Naive thymus-derived CD4-positive, alpha-beta T cell (primary cell): Measurements from ENCODE around the gene VCAN. TPM values are rescaled to one million over a fixed set of nuclear protein-coding genes. Genes with fewer than 3 reads are reported as not detected.

Source experiments
- ATAC-seq: fragments of 150-1000 bp; cut with Tn5 transposase; 2 replicates; pipeline ENCODE4 v1.10.0; 2021; ENCODE audit warnings: mild to moderate bottlenecking, moderate library complexity
- CTCF ChIA-PET: fragments of 350-600 bp; sonication (Branson Sonifier 250); formaldehyde crosslinking; loops from one replicate; lab custom pipeline; 2021; ENCODE audit warnings: antibody characterized with exemption; lab: Charles Lee
- POLR2A ChIA-PET: fragments of 350-600 bp; sonication (Branson Sonifier 250); formaldehyde crosslinking; loops from one replicate; lab custom pipeline; 2021; ENCODE audit warnings: antibody characterized with exemption, inconsistent platforms; lab: Charles Lee
- DNase-seq, 9 donors: peaks; one replicate each; pipeline versions ENCODE4 v3.0.0 to v3.0.0-alpha.2; 2020 to 2022; ENCODE audit warnings: mixed read lengths in 1 of 9
- H3K27ac ChIP-seq: one replicate; pipeline ENCODE4 v1.7.0; 2013; ENCODE audit warnings: mild to moderate bottlenecking, low read depth, low read length, moderate library complexity
- H3K27me3 ChIP-seq, 2 donors: one replicate each; pipeline ENCODE4 v1.7.0; 2013; ENCODE audit warnings: low read length in 2 of 2, mild to moderate bottlenecking in 2 of 2, moderate library complexity in 2 of 2; ENCODE audit not compliant: control insufficient read depth in 2 of 2, insufficient read depth in 2 of 2
- H3K36me3 ChIP-seq, 3 experiments: 1 replicate in 2 of 3; 2 replicates in 1 of 3; pipeline ENCODE4 v1.7.0; 2013; ENCODE audit warnings: low read length in 3 of 3, mild to moderate bottlenecking in 3 of 3, moderate library complexity in 1 of 3; ENCODE audit not compliant: insufficient read depth in 3 of 3, control insufficient read depth in 2 of 3
- H3K4me1 ChIP-seq, 2 donors: one replicate each; pipeline ENCODE4 v1.7.0; 2013; ENCODE audit warnings: low read length in 2 of 2, mild to moderate bottlenecking in 2 of 2, moderate library complexity in 1 of 2; ENCODE audit not compliant: control insufficient read depth in 2 of 2, insufficient read depth in 2 of 2
- H3K4me3 ChIP-seq: 2 replicates; pipeline ENCODE4 v1.7.0; 2013; ENCODE audit warnings: mild to moderate bottlenecking, low read length
- H3K9me3 ChIP-seq, 3 experiments: 1 replicate in 2 of 3; 2 replicates in 1 of 3; pipeline ENCODE4 v1.7.0; 2013; ENCODE audit warnings: low read length in 3 of 3; ENCODE audit not compliant: control insufficient read depth in 2 of 3
- H3K27ac Mint-ChIP-seq, 9 donors: one replicate each; pipeline ENCODE4 v1.8.0; 2020 to 2022; ENCODE audit warnings: mixed read lengths in 9 of 9, mild to moderate bottlenecking in 8 of 9, moderate library complexity in 5 of 9, inconsistent platforms in 2 of 9
- H3K27me3 Mint-ChIP-seq, 5 donors: one replicate each; pipeline ENCODE4 v1.8.0; 2021 to 2022; ENCODE audit warnings: mixed read lengths in 5 of 5, mild to moderate bottlenecking in 1 of 5
- H3K36me3 Mint-ChIP-seq, 5 donors: one replicate each; pipeline ENCODE4 v1.8.0; 2020 to 2022; ENCODE audit warnings: mixed read lengths in 5 of 5, mild to moderate bottlenecking in 3 of 5, inconsistent platforms in 1 of 5
- H3K4me1 Mint-ChIP-seq, 7 donors: one replicate each; pipeline ENCODE4 v1.8.0; 2020 to 2022; ENCODE audit warnings: mixed read lengths in 7 of 7, mild to moderate bottlenecking in 3 of 7, inconsistent platforms in 1 of 7
- H3K4me3 Mint-ChIP-seq, 10 donors: one replicate each; pipeline ENCODE4 v1.8.0; 2020 to 2022; ENCODE audit warnings: mild to moderate bottlenecking in 10 of 10, mixed read lengths in 10 of 10, moderate library complexity in 6 of 10, inconsistent platforms in 2 of 10
- H3K9me3 Mint-ChIP-seq, 11 donors: one replicate each; pipeline ENCODE4 v1.8.0; 2020 to 2022; ENCODE audit warnings: mixed read lengths in 11 of 11, mild to moderate bottlenecking in 4 of 11, inconsistent platforms in 1 of 11, moderate library complexity in 1 of 11
- intact Hi-C, 2 donors: fragments of 100-400 bp; cut with micrococcal nuclease; formaldehyde crosslinking; loops; one replicate each; pipeline ENCODE4 v1.15.1; 2023
- polyA plus RNA-seq, 2 donors: library from polyadenylated mRNA; unstranded; fragments of 300-500 nt; fragmentation: Illumina TruSeq; gene quantifications; one replicate each; pipeline ENCODE4 v1.2.3, GENCODE V29; 2021
- total RNA-seq, 6 experiments: library from RNA in 5 of 6; stranded (reverse) in 5 of 6; gene quantifications; 1 replicate in 5 of 6; 2 replicates in 1 of 6; pipeline ENCODE4 v1.2.3 and lab custom pipeline; 2021 to 2026

VCAN gene
- total and polyA plus RNA-seq, 7 experiments from 2014 or later: 0.28 to 563 (median 1.1) TPM

GRCh38 chr5:83552275-83552674 is 80.7 kb downstream of the VCAN start:
- no peak overlapping the region for H3K4me3 ChIP-seq
- H3K4me3 Mint-ChIP-seq: no peak overlapping the region
- H3K27me3 ChIP-seq: no peaks in the 10 kb centered on the region
- DNase-seq: no peak
- no peaks in the 10 kb centered on the region for H3K4me1 Mint-ChIP-seq
- H3K27ac ChIP-seq: no peak overlapping the region
- intact Hi-C loops: no loop called here
- H3K9me3 ChIP-seq: no peaks in the 10 kb centered on the region
- no peak overlapping the region for H3K27ac Mint-ChIP-seq
- H3K36me3 ChIP-seq: no peaks in the 10 kb centered on the region
- no peak for ATAC-seq
- ChIA-PET POLR2A (no interaction called here), CTCF (interaction anchor here (0.6 kb wide), 1 partner anchor 25 kb away, joined by 4 read pairs; no protein-coding TSS in a partner anchor)
- H3K9me3 Mint-ChIP-seq: no peaks in the 10 kb centered on the region
- peaks cover 0 to 11% (median 3%) of the 10 kb centered on the region in 5 donors for H3K27me3 Mint-ChIP-seq
- H3K36me3 Mint-ChIP-seq: no peaks in the 10 kb centered on the region
- H3K4me1 ChIP-seq: no peaks in the 10 kb centered on the region

- ChIA-PET CTCF (interaction anchor here (0.6 kb wide), 1 partner anchor 26 kb away, joined by 4 read pairs; no protein-coding TSS in a partner anchor), POLR2A (no interaction called here)
- Histone ChIP-seq H3K36me3 (no peaks in the 10 kb centered on the region), H3K4me3 (no peak overlapping the region), H3K27me3 (no peaks in the 10 kb centered on the region), H3K9me3 (no peaks in the 10 kb centered on the region), H3K4me1 (no peaks in the 10 kb centered on the region), H3K27ac (no peak overlapping the region)
- Mint-ChIP-seq H3K27me3 (peaks cover 0 to 11% (median 3%) of the 10 kb centered on the region in 5 donors), H3K4me1 (no peaks in the 10 kb centered on the region), H3K9me3 (no peaks in the 10 kb centered on the region), H3K4me3 (no peak overlapping the region), H3K36me3 (no peaks in the 10 kb centered on the region), H3K27ac (no peak overlapping the region)
- DNase-seq (no peak), ATAC-seq (no peak)
- intact Hi-C loops: no loop called here
Observed at GRCh38 chr5:83553000-83553486, 81.5 kb downstream of the VCAN start.

GRCh38 chr5:83554133-83554532 is 82.6 kb downstream of the VCAN start:
- Mint-ChIP-seq H3K36me3 (no peaks in the 10 kb centered on the region), H3K9me3 (no peaks in the 10 kb centered on the region), H3K27ac (no peak overlapping the region), H3K4me3 (no peak overlapping the region), H3K27me3 (peaks cover 0 to 8% (median 5%) of the 10 kb centered on the region in 5 donors), H3K4me1 (no peaks in the 10 kb centered on the region)
- Histone ChIP-seq H3K9me3 (no peaks in the 10 kb centered on the region), H3K36me3 (no peaks in the 10 kb centered on the region), H3K27ac (no peak overlapping the region), H3K27me3 (no peaks in the 10 kb centered on the region), H3K4me1 (no peaks in the 10 kb centered on the region), H3K4me3 (no peak overlapping the region)
- POLR2A ChIA-PET: no interaction called here
- ATAC-seq (no peak), DNase-seq (no peak)
- intact Hi-C loops: no loop called here
- CTCF ChIA-PET: no interaction called here

GRCh38 chr5:83554686-83555085 is 83.1 kb downstream of the VCAN start:
- DNase-seq (no peak), ATAC-seq (no peak)
- H3K36me3 Mint-ChIP-seq: no peaks in the 10 kb centered on the region
- POLR2A ChIA-PET: no interaction called here
- H3K4me1 ChIP-seq: no peaks in the 10 kb centered on the region
- H3K27ac ChIP-seq: no peak overlapping the region
- no peak overlapping the region for H3K4me3 Mint-ChIP-seq
- no peak overlapping the region for H3K27ac Mint-ChIP-seq
- no peak overlapping the region for H3K4me3 ChIP-seq
- peaks cover 0 to 10% (median 9%) of the 10 kb centered on the region in 5 donors for H3K27me3 Mint-ChIP-seq
- no peaks in the 10 kb centered on the region for H3K9me3 Mint-ChIP-seq
- H3K27me3 ChIP-seq: no peaks in the 10 kb centered on the region
- CTCF ChIA-PET: no interaction called here
- intact Hi-C loops: no loop called here
- no peaks in the 10 kb centered on the region for H3K4me1 Mint-ChIP-seq
- no peaks in the 10 kb centered on the region for H3K9me3 ChIP-seq
- no peaks in the 10 kb centered on the region for H3K36me3 ChIP-seq

- peaks cover under 1 to 11% (median 9%) of the 10 kb centered on the region in 5 donors for H3K27me3 Mint-ChIP-seq
- no peaks in the 10 kb centered on the region for H3K4me1 Mint-ChIP-seq
- H3K9me3 ChIP-seq: no peaks in the 10 kb centered on the region
- ChIA-PET POLR2A (no interaction called here), CTCF (no interaction called here)
- no peak overlapping the region for H3K4me3 ChIP-seq
- H3K36me3 ChIP-seq: no peaks in the 10 kb centered on the region
- H3K27me3 ChIP-seq: no peaks in the 10 kb centered on the region
- no peaks in the 10 kb centered on the region for H3K4me1 ChIP-seq
- ATAC-seq (no peak), DNase-seq (no peak)
- no peak overlapping the region for H3K4me3 Mint-ChIP-seq
- no peak overlapping the region for H3K27ac Mint-ChIP-seq
- H3K27ac ChIP-seq: no peak overlapping the region
- no peaks in the 10 kb centered on the region for H3K9me3 Mint-ChIP-seq
- intact Hi-C loops: no loop called here
- no peaks in the 10 kb centered on the region for H3K36me3 Mint-ChIP-seq
Observed at GRCh38 chr5:83555263-83555662, 83.7 kb downstream of the VCAN start.

GRCh38 chr5:83556190-83556589 is 84.6 kb downstream of the VCAN start:
- Histone ChIP-seq H3K27ac (no peak overlapping the region), H3K9me3 (no peaks in the 10 kb centered on the region), H3K36me3 (no peaks in the 10 kb centered on the region), H3K4me3 (no peak overlapping the region), H3K4me1 (no peaks in the 10 kb centered on the region), H3K27me3 (no peaks in the 10 kb centered on the region)
- DNase-seq: no peak
- ChIA-PET POLR2A (no interaction called here), CTCF (no interaction called here)
- Mint-ChIP-seq H3K27me3 (peaks cover 3 to 18% (median 15%) of the 10 kb centered on the region in 5 donors), H3K36me3 (no peaks in the 10 kb centered on the region), H3K9me3 (no peaks in the 10 kb centered on the region), H3K27ac (peak overlapping the region in 1 of 9 donors; percentile 14), H3K4me3 (no peak overlapping the region), H3K4me1 (no peaks in the 10 kb centered on the region)
- ATAC-seq: no peak
- intact Hi-C loops: no loop called here

- Mint-ChIP-seq H3K9me3 (no peaks in the 10 kb centered on the region), H3K4me3 (no peak overlapping the region), H3K27ac (no peak overlapping the region), H3K27me3 (peaks cover 4 to 33% (median 22%) of the 10 kb centered on the region in 5 donors), H3K4me1 (no peaks in the 10 kb centered on the region), H3K36me3 (no peaks in the 10 kb centered on the region)
- no peak for DNase-seq
- Histone ChIP-seq H3K4me1 (no peaks in the 10 kb centered on the region), H3K4me3 (no peak overlapping the region), H3K36me3 (no peaks in the 10 kb centered on the region), H3K27ac (no peak overlapping the region), H3K27me3 (peaks cover 0 to 4% of the 10 kb centered on the region in 2 donors), H3K9me3 (no peaks in the 10 kb centered on the region)
- POLR2A ChIA-PET: no interaction called here
- CTCF ChIA-PET: interaction anchor here (3.7 kb wide), 1 partner anchor 1207 kb away, joined by 16 read pairs; no protein-coding TSS in a partner anchor
- no peak for ATAC-seq
- intact Hi-C loops: no loop called here
Observed at GRCh38 chr5:83559118-83559785, 87.7 kb downstream of the VCAN start.
